OCI-LY1 (cell line): Measurements from ENCODE around the gene HIVEP1.

Source experiments
- EZH2 ChIP-seq: fragments of 200-600 bp; sonication (generic), shearing (Covaris generic); IDR thresholded peaks from 2 replicates; pipeline ENCODE4 v1.8.0; 2017; ENCODE audit warnings: borderline replicate concordance, mixed run types, mild to moderate bottlenecking, antibody characterized with exemption, low read length, moderate library complexity, mixed read lengths
- TF ChIP-seq, protein P1 (sequence below): fragments of 200-600 bp; sonication (generic), shearing (Covaris generic); IDR thresholded peaks from 2 replicates; pipeline ENCODE4 v1.5.1; 2017; ENCODE audit warnings: mild to moderate bottlenecking, antibody characterized with exemption, low read length, moderate library complexity, mixed read lengths

DNA sequence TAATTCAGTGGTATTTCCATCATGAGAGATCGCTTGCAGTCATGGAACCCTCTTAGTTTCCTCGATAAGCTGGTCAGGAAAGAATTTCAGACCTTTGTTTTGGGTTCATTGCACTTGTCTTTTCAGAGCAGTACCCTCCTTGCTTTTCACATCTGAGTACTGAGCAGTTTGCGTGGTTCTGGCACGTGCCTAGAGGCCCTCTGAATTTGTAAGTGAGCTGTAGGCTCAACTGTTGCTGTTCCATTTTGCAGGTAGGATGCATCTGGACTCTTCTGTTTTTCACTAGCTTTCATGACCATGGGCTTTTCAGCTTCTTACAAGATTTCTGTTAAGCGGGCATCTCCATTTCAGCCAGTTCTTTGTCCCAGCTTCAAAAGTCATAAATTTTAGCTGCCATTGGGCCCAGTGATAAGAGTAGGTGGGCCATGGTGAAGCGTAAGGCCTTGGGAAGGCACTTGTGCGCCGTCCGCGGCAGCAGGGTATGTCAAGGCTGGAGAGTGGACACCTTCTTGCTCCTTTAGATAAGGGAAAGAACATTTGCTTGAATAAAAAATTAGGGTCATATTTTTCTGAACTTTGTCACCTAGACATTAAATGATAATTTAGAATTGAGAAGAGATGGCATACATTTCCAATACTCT, 35.8 kb downstream of the HIVEP1 start:
- TF ChIP-seq, protein P1, sequence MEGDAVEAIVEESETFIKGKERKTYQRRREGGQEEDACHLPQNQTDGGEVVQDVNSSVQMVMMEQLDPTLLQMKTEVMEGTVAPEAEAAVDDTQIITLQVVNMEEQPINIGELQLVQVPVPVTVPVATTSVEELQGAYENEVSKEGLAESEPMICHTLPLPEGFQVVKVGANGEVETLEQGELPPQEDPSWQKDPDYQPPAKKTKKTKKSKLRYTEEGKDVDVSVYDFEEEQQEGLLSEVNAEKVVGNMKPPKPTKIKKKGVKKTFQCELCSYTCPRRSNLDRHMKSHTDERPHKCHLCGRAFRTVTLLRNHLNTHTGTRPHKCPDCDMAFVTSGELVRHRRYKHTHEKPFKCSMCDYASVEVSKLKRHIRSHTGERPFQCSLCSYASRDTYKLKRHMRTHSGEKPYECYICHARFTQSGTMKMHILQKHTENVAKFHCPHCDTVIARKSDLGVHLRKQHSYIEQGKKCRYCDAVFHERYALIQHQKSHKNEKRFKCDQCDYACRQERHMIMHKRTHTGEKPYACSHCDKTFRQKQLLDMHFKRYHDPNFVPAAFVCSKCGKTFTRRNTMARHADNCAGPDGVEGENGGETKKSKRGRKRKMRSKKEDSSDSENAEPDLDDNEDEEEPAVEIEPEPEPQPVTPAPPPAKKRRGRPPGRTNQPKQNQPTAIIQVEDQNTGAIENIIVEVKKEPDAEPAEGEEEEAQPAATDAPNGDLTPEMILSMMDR, result no peak
- no peak for TF ChIP-seq EZH2
